ENCODE measurements around the gene TRPM7.
"Not testable (repeated sequence)": the region's sequence is repeated elsewhere in the genome, so short reads cannot be mapped to it uniquely, and the experiment has no call there.

The TRPM7 gene

GRCh38 chr15:50669611-50670010, 17.0 kb downstream of the TRPM7 start:
- DNase-seq = no peak

- no peak for DNase-seq
These were observed 20.7 kb downstream of the TRPM7 start for GRCh38 chr15:50665938-50666337.

GRCh38 chr15:50655555-50655954, 31.0 kb downstream of the TRPM7 start:
- no peak for DNase-seq

DNA sequence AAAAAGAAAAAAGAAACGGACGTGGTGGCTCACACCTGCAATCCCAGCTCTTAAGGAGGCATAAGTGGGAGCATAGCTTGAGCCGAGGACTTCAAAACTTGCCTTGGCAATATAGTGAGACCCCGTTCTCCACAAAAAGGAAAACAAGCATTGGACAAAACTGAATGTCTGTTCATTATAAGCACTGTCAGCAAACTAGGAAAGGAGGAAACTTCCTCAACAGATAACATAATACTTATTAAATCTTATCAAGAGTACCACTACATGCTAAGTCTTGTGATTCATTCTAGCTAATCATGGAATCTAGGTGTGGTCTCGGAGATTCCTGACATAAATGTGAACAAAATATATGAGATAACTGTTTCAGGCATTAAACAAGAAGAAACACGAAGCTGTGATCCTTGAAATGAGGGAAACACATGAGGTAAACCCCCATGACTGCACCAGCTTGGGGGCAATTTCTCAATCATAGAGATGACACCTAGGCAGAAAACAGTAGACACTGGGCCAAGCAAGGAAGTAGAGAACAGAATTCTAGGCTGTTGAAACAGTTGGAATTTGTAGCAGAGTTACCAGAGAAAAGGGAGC, 33.3 kb downstream of the TRPM7 start:
- DNase-seq = no peak

- no peak for DNase-seq
These were observed 33.9 kb downstream of the TRPM7 start for GRCh38 chr15:50652671-50653070.

GRCh38 chr15:50641318-50641717, 45.3 kb downstream of the TRPM7 start:
- no peak for DNase-seq

GRCh38 chr15:50636146-50636545, 50.5 kb downstream of the TRPM7 start:
- no peak for DNase-seq

DNA sequence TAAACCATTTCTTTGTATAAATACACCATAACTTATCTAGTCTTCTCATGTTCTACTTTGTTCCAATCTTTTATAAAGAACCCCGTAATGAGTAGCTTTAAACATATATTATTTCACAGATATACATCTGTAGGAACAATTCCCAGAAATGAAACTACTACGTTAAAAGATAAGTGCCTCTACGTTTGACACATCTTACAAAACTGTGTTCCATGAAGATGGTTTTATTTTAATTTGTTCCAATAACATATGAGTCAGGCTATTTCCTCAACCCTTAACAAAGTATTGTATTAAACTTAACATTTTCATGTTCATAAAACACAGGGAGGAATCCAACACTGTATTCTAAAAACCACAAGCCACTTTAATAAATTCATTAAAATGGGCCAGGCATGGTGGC, 52.9 kb downstream of the TRPM7 start:
- DNase-seq = peak; percentile 6

DNA sequence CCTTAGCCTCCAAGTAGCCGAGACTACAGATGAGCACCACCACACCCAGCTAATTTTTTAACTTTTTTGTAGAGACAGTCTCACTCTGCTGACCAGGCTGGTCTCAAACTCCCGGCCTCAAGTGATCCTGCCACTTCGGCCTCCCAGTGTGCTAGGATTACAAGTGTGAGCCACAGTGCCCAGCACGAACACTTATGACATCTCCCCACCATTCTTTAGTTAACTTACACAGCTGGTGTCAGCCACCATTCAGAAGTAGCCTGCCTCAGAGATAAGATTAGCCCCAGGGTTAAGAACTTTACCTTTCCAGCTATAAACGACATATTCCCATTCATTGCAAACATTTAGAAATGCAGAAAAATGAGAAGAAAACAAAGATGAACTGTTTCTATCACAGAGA, 58.2 kb downstream of the TRPM7 start:
- no peak for DNase-seq

DNA sequence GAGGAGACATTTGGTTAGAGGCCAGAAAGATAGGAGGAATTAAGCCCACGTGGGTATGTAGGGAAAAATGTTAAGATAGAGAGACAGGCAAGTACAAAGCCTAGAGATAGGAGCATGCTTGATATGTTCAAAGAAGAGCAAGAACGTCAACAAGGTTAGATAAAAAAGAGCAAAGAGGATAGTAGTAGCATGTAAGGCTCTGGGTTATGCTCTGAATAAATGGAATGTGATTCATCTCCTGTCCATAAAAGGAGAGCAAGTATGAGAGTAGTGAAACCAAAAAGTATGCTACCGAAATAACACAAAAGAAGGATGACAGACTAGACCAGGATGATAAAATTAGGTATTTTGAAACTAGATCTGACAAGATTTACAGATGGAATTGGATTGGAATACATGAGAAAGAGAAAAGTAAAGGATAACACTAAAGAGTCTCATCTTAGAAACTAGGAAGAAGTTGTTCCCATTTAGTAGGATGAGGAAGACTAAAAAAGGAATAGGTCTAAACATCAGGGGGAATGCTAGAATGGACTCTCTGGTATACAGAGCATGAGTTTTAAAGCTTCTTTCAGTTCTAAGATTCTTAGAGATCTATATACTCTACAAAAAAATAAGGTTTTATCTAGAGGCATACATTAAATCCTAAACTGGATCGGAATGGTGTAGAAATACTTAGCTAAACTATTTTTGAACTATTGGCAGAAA, 59.1 kb downstream of the TRPM7 start:
- peak; percentile 10 for DNase-seq

GRCh38 chr15:50624616-50625168, 61.9 kb downstream of the TRPM7 start:
- no peak for DNase-seq

DNA sequence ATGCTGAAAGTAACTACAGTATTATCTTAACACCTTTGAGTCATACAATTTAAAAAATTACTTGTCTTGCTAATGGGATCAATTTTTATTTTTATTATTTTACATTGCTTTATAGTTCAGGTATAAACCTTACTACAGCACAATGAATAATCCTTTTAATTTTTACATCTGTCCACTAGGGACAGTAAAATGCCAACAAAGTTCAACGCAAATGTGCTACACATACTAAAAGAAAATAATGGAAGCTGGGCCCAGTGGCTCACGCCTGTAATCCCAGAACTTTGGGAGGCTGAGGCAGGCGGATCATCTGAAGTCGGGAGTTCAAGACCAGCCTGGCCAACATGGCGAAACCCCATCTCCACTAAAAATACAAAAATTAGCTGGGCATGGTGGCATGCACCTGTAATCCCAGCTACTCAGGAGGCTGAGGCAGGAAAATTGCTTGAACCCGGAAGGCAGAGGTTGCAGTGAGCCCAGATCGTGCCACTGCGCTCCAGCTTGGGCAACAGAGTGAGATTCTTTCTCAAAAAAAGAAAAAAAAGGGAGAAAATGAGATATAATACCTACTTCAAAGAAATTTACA, 64.1 kb downstream of the TRPM7 start:
- DNase-seq = not testable (repeated sequence)

DNA sequence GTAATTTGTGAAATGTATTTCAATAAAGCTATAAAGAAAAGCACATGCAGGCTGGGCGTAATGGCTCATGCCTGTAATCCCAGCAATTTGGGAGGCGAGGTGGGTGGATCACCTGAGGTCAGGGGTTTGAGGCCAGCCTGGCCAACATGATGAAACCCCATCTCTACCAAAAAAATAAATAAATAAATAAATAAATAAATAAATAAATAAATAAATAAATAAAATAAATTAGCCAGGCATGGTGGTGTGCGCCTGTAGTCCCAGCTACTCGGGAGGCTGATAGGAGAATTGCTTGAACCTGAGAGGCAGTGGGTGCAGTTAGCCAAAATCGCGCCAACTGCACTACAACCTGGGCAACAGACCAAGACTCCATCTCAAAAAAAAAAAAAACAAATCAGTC, 69.6 kb downstream of the TRPM7 start:
- not testable (repeated sequence) for DNase-seq

- DNase-seq = not testable (repeated sequence)
These were observed 70.0 kb downstream of the TRPM7 start for GRCh38 chr15:50616554-50616953.

GRCh38 chr15:50613600-50613999, 73.0 kb downstream of the TRPM7 start:
- DNase-seq = no peak

DNA sequence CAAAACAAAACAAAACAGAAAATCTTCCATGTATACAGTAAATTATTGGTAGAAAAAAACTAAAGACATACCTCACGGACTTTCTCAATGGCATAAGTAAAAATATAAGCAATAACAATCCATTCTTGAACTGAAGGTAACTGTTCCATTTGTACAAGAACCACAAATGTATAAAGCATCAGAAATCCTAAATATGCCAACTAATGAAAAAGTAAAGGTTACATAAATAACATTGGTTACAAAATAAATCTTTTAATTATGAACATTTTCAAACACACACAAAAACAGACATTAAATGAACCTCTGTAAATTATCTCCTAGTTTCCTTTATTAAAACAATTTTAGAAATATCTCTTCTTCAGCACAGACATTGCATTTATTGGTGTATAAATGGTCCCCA, 79.5 kb downstream of the TRPM7 start:
- DNase-seq = no peak

DNA sequence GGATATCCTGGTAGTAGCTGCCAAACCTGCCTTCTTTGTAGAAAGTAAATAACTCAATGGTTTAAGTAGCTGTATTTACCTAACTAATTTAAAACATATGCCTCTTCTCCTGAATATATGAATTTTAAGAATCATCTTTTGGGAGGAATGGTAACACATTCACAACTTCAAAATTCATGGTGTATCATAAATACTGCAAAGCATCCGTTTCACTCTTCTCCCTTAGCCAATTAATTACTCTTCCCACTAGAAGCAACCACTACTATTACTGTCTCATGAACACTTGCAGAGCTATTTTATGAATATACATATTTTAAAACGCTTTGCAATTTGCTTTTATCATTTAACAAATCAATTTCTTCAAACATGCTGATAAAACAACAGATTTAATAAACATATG, 81.1 kb downstream of the TRPM7 start:
- no peak for DNase-seq

GRCh38 chr15:50602028-50602427, 84.6 kb downstream of the TRPM7 start:
- DNase-seq = not testable (repeated sequence)

- DNase-seq = no peak
These were observed 92.3 kb downstream of the TRPM7 start for GRCh38 chr15:50594311-50594710.

DNA sequence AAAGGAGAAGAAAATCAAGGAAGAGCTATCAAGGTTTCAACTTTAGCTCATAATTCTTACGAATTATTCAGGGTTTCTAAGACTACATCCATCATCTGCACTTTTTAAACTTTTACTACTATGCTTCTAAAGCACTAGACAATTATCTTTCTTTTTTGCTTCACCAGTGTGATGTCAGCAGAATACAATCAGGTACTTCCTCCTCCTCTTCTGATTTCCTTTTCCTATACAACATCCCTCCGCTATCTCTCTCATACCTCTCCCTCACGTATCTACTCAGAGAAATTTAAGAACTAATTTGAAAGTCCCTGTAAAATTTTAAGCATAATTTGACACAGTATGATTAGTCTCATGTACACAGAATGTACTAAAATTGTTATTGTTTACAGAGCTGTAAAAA, 92.8 kb downstream of the TRPM7 start:
- no peak for DNase-seq

DNA sequence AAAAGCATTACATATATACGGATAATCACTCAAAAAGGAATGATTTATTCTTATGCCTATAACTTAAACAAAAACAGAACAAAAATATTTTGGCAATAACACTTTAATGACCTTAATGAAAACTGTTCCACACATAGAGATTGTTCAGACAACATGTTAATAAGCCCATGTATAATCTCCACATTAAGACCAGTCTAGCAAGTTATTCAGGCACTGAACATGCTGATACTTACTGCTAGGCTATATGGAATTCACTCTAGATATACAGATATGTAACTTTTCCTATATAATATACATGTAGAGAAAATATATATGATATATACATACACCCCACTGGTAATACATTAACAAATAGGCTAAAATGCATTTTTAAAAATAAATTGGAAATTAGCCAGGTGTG, 96.3 kb downstream of the TRPM7 start:
- DNase-seq = no peak

- DNase-seq = no peak
These were observed 109.1 kb downstream of the TRPM7 start for GRCh38 chr15:50577492-50577891.

GRCh38 chr15:50576166-50576565, 110.4 kb downstream of the TRPM7 start:
- DNase-seq = no peak

DNA sequence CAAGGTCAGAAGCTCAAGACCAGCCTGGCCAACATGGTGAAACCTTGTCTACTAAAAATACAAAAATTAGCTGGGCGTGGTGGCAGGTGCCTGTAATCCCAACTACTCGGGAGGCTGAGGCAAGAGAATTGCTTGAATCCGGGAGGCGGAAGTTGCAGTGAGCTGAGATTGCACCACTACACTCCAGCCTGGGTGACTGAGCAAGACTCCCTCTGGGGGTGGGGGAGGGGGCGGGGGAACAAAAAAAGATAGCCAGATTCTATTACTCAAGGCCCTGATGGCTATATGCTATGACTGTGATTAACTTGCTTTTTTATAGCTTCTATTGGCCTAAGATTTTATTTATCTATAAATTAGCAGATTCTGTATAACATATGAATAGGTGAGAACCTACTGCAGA, 112.8 kb downstream of the TRPM7 start:
- DNase-seq = not testable (repeated sequence)

Data from activated CD4-positive, alpha-beta T cell treated with anti-CD3 and anti-CD28 coated beads, Interleukin-2, amount 50 U/mL, for 16 hours (primary cell).